HG03571 (cell line): Measurements from ENCODE around the gene CABP7.

Experiments used
- ATAC-seq: cut with Tn5 transposase; IDR thresholded peaks from one replicate; pipeline ENCODE4 v1.9.1; 2021; ENCODE audit not compliant: unreplicated experiment

The CABP7 gene

DNA sequence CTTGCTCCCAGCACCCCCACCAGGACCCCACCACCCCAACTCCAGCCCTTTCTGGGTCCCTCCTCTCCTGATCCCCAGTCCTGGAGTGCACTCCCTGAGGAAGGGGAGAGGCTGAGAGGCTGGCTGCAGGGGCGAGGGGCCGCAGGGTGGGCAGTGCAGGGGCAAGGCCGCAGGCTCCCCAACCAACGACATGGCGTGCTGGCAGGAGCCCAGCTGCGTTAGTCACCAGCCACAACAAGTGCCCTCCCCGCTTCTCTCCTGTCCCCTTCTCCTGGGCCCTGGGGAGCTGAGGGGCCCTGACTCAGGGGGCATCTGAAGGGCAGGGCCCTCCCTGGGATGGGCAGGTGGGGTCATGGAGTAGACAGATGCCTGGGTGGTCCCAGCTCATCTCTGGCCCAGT is 2.3 kb downstream of the CABP7 start:
- ATAC-seq: no peak

DNA sequence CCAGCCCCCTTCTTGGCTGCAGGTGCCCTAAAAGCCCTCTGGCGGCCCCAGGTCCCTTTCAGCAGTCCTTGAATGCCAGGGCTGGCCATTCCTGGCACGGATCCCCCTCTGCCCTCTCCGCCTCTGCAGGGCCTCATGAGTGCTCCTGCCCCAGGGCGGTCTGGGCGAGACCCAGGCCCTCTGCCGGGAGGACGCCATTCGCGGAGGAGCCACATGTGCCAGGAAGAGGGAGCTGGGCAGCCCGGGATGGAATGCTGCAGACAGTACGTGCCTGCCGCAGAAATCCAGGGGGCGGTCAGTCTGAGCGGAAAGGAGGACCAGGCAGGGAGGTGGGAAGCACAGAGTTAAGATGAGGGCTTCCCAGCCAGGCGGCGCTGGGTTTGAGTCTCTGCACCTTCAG is 2.8 kb downstream of the CABP7 start:
- ATAC-seq: no peak

DNA sequence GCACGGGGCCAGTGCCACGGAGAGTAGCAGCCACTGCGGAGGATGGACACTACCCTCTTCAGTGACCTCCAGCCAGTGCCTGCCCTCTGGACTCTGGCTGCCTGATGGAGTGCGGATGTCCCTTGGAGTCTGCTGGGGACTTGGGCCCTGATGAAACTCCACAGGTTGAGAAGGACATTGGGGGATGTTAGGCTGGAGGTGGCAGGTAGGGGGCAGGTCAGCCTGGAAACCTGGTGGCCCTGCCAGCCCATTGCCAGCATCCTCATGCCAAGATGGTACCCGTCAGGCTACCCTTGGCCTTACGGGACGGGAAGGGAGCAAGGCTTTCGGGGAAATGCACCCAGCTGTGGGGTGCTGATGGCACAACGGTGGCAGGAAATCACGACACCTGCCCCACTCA is 4.0 kb downstream of the CABP7 start:
- ATAC-seq: no peak

DNA sequence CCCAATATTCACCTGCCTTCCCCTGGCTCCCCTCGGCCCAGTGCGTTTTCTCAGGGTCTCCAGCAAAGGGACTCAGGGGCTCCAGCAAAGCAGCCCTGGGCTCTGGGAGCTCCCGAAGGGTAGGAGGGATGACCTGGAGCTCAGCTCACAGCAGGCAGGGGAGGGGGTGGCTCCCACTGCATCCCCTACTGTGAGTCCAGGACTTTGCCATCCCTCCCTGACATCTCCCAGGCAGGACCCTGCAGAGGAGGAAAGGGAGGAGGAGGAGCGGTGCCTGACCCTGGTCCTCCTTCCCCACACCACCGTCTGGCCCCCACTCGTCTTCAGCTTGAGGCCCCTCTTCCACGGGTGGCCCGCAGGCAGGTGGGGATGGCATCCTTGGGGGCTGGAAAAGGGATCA is 5.0 kb downstream of the CABP7 start:
- no peak for ATAC-seq

DNA sequence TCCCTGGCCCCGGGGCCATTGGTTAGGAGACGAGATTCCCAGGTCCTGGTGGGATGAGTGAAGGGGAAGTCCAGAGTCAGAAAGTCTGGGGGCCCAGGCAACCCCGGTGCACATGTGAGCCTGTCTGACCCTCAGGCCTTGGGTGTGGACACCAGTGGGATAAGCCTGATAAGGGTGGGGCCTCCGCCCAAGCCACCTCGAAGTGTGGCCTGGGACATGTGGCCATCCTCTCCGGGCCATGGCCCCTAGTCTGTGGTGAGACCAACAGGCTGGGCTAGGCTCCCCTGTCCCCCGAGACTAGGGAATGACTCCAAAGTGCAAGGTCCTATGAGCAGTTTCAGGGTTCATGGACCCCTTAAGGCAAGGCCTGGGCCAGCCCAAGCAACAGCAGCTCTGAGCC is 6.3 kb downstream of the CABP7 start:
- no peak for ATAC-seq

DNA sequence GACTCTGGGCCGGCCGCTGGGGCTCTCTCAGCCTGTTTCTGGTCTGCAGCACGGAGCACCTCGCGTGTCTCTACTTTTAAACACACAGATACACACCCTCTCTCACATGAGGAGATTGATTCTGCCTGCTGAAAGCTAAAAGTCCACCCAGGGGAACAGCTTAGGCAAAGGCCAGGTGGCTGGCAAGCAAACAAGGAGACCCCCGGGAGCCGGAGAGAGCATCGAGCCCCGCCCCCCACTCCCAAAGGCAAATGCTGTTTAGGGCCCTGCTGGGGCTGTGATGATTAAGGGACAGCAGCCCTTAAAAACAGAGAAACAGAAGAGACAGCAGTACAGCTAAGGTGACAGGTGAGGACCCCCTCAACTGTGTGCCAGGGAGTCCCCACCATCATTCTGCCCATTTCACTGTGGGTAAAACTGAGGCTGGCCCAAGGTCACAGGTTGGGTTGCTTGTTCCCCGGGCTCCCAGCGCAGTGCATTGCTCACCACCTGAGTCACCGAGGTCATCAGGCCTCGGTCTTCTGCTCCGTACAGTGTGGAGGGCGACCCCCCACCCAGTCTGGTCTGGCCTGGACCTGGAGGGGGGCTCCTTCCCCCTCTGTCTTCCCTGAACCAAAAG is 6.8 kb downstream of the CABP7 start:
- no peak for ATAC-seq

DNA sequence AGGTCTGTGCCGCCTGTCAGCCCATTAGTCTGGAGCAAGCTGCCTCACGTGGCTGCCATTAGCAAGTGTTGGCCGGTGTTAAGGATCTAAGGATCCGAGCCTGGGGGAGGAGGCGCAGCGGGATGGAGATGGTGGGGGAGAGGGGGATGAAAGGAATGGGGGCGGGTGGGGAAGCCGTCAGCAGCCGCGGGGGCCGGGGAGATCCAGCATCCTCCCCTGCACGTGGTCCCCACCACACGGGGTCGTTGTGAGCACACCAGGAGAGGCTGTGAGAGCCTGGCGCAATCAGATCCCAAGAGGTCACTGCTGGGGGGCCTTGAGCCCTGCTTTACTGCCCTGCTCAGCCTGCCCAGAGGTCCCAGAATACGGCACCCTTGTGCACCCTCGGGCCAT is 7.3 kb downstream of the CABP7 start:
- ATAC-seq: no peak

DNA sequence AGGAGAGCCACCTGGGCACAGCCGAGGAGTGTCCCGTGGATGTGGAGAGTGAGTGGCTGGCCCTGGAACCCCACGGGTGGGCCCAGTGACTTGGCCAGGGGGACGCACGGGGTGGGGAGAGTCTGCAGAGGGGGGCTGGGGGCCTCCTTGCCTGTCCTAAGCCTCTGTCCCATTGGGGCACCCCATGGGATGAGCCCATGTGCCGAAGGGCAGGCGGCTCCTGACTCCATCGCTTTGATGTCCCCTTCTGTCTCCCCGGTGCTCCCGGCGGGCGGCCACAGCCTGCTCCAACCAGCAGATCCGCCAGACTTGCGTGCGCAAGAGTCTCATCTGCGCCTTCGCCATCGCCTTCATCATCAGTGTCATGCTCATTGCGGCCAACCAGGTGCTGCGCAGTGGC is 9.4 kb downstream of the CABP7 start:
- ATAC-seq: no peak

DNA sequence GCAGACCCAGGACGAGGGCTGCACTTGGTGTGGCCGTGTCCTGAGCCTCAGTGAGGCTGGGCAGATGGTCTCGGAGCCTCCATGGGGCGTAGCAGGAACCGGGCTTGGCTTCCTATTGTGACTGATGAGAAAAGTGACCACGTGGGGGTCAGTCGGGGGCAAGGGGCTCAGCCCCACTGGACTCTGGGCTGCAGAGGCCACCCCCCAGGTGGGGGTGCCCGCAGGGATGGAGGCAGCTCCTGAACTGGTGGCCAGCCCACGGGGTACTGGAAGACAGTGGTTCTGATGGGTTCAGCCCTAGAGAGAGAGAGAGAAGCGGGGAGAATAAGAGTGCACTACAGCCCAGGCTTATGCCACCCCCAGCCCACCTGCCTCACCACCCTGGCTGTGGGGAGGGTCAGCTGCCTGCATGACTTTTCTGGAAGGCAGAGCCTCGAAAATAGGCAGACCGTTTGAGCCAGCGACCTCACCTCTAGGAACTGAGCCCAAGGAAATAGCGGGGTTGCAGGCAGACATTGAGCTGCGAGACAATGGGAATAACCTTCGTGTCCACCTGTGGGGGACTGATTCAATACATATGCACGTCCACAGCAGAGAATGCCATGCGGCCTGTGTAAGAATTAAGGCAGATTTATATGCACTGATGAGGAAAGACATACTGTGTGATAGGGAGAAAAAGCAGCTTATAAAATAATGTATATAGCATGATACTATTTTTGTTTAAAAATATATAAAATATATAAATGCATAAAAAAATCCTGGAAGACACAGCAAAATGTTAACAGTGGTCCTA is 11.5 kb downstream of the CABP7 start:
- ATAC-seq: no peak

DNA sequence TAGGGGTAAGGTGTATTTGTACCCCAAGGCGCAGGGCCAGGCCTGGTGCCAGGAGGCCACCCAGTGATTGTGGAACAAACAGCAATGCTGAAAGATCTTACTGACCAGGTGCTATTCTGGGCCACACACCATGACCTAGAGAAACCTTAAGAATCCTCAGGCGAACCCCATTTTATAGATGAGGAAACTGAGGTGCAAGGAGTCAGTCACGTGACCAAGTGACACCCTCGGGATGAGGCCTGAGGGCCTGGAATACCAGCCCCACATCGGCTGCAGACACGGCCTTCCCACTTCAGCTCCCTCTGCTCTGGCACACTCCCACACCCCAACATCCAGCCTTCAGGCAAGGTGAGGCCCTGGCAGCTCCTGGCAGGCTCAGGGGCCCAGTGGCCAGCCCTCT is 13.1 kb downstream of the CABP7 start:
- ATAC-seq: no peak

DNA sequence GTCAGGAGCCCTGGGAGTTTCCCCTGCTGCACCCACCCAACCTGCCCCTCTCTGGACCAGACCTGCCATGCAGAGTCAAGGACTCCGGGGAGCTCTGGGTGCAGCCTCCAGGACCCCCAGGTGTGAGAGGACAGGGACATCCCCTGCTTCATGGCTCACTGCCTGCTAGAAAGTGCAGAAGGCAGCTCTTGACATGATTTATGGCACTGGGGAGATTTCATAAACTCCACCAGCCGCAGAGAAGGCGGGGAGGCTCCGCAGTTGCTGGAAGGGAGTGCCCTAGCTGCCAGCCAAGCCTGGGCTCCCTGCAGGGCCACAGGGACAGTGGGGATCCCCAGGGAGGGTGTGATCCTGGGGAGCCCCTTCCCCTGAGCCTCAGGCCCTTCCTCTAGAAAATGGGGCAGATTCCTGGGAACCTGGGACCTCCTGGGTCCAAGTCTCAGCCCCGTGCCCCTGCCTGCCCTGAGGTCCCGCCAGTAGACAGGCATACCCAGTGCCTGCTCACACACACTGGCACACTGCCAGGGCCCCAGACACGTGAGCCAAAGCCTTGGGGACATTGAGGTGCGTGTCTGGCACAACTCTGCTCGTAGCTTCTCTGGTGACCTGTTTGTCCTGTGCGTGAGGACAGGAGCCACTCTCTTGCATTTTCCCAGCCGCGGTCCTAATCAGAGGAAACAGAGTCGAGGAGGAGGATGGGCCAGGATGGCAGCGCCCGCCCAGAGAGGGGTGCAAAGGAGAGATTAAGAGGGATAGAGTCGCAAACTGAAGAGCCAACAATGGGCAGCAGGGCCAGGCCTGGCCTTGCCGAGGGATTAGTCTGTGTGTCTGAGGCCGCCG is 13.8 kb downstream of the CABP7 start:
- ATAC-seq: no peak

DNA sequence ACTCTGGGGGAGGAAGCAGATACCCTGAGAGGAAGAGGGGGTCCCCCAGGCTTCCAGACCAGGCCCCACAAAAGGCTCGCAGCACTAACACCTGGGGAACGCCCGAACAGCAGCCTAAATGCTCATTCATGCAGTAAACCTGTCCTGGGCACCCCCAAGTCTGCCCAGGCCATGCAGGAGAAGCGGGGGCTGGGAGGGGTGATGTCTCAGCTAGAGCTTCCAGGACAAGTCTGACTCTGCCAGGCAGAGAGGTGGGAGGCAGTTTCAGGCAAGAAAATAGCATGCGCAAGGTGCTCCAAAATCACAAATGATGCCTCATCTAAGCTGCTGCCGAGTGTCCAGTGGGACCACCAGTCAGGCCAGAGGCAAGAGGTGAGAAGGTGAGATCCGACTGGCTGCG is 14.6 kb downstream of the CABP7 start:
- no peak for ATAC-seq

DNA sequence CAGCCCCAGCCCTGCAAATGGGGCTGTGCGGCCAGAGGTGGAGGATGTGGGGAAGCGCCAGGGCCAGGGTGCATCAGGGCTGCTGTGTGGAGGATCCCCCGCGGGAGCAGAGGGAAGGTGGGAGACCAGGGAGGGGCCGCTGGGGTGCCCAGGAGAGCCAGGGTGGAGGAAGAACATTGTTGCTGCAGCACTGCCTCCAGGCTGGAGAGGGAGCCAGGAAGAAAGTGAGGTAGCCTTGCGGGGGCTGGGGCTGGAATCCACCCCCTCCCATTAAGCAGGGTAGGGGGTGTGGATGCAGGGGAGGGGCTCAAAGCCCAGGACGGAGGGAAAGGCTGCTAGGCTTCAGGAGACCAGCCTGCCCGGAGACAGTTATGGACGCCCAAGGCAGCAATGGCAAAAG is 15.0 kb downstream of the CABP7 start:
- no peak for ATAC-seq

DNA sequence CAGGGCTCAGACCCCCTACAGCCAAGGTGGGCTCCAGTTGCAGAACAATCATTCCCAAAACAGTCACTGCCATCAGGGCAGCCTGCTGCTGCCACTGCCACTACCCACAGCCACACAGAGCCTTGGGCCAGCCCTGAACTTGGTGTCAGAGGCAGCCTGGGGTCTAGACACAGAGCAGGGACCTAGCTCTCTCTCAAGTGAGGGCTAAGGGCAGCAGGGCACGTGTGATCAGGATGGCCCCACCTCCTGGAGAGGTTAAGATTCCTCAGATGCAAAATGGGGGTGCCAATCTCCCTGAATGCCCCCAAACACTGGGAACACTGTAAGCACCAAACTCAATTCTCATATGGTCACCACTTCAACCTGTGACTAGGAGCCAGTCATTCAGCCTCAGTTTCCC is 15.6 kb downstream of the CABP7 start:
- ATAC-seq: no peak

DNA sequence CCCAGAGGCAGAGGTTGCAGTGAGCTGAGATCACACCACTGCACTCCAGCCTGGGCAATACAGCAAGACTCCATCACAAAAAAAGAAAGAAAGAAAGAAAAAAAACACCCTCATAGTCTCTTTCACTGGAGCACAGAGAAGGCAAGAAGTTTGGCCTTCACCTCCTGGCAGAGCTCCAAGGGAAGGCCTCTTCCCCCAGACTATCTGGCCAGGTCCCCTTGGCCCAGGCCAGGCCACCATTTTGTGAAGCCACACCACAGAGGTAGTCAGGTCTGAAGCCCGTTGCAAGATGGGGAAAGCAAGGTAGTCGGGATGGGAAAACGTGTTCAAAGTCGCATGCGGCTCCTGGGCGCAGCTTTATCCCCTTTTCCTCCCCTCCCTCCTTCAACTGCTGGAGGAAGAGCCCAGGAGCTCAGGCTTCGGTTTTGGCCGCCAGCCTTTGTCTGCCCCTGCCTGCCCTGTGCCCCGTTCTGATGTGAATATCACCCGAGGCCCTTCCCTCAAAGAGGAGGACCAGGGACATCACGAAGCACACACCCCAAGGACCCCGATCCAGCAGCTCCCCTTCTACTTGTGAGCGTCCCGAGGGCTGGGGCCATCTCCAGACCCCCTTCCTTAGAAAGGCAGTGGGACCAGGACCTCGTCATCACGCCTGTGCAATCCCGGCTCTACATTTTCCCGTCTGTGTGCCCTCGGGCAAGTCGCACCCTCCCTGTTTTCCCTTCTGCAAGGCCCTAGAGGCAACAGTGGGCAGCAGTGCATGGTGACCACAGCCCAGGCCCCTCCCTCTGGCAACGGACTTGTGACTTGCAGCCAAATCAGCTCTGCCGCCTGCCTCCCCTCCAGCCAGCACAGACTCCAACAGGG is 17.7 kb downstream of the CABP7 start:
- ATAC-seq: no peak

DNA sequence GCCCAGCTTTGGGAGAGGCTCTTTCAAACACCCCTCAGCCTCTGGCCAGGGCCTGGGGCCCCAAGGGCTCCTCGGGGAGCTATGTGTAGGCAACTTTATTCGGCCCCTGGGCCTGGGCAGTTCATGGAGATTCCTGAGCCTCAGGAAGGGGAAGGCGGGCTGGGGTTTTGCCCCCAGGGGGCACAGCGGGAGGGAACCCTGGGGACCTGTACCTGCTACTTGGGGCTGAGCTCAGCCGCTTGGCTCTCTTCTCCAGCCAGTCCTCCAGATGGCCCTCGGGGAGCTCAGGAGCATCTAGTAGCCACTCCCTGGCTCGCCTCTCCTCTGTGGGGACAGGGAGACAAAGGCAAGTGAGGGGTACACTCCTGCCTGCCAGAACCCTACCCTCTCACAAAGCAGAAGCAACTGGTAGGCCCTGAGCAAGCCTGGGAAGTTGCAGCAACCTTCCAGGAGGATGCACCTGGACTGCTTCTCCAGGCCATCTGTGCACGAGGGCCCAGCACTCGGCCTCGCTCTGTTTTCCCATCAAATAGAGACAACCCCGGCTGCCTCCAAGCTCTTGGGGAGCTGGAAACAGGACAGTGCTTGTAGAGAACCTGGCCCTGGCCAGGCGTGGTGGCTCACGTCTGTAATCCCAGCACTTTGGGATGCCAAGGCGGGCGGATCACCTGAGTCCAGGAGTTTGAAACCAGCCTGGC is 18.5 kb downstream of the CABP7 start:
- ATAC-seq: no peak

DNA sequence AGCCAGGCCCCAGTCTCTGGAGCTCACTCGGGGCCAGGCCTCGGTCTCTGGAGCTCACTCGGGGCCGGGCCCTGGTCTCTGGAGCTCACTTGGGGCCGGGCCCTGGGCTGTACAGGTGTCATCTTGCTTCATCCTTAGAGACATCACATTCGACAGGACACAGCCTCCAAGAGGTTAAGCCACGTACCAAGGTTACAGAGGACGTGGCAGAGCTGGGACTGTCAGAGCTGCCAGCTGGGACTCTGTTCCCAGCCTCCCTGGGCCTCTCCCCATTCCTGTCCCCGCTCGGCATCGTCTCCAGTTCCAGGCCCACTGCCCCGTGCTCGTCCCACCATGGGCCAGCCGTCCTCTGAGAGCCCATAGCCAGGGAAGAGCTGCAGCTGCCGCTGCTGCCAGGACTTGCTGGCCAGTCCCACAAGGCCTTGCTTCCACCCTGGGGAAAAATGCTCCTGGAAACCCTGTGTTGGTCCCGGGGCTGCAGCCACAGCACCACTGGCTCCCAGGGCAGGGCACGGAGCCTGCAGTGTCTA is 19.6 kb downstream of the CABP7 start:
- no peak for ATAC-seq

DNA sequence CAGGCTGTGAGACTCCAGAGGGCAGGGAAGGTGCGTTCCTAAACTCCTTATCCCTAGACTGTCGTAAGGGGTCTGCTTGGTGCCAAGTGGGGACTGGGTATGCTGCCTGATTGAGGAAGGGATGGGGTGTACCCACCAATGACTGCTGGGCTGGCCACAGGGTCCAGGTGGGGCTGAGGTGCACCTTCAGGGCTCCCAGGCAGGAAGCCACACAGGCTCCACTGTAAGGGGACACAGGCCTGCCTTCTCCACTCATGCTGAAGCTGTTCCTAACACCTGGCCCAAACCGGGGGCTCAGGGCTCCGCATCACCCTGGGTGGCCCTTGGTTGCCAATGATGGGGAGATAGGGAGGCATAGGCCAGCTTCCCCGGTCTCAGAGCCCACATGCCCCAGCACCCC is 20.4 kb downstream of the CABP7 start:
- no peak for ATAC-seq

DNA sequence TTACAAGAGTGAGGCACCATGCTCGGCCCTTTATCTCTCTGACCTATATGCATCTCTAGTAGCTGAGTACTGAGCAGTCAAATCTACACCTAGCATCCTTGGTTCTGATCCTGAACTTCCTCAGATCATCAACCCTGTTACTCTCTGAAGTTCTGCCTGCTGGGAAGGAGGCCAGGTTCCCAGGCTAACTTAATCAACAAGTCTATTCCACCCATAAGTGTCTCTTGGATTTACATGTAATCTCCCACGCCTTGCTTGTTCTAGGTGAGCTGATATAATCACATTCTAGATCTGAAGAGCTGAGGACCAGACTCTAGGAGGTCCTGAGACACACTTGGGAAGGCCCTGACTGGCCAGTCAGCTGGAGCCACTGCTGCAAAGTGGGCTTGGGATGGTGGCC is 22.1 kb downstream of the CABP7 start:
- no peak for ATAC-seq

DNA sequence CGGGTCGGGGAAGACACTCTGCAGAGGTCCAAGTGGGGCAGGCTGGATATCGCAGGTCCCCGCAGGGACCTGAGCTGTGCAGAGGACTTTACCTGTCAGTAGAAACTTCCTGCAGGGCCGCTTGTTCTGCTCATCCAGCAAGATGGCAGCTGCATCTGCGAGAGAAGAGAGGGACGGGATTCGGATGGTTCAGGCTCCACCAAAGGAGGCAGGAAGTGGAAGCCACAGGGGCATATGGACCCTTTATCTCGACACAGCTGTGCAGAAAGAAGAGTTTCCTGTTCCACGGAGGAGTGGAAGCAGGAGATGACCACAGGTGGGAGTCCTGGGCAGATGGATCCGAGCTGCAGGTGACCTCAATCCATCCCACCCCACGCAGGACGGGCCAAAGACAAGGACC is 22.5 kb downstream of the CABP7 start:
- no peak for ATAC-seq
